Measurements from ENCODE around the gene TFPT. TPM values are rescaled to one million over a fixed set of nuclear protein-coding genes. Genes with fewer than 3 reads are reported as not detected.

TFPT gene
- polyA plus RNA-seq (ENCODE audit: insufficient read length in 12 of 12) = 10 to 100 TPM in 11 of 12 donors, not detected in 1; 10.6 to 16.6 (median 12.5) TPM
- long read RNA-seq, donor 1, transcript TFPT-203 (6 exons, 1,205 nt) = major isoform, 10 of 42 reads
- long read RNA-seq, donor 1, partial matches to known transcripts = 32 of 42 reads
- long read RNA-seq, donor 1, other reads (novel, unspliced or antisense) = 0 of 42 reads
- long read RNA-seq, donor 2, transcript TFPT-203 (6 exons, 1,205 nt) = major isoform, 5 of 107 reads
- long read RNA-seq, donor 2, partial matches to known transcripts = 92 of 107 reads
- long read RNA-seq, donor 2, other reads (novel, unspliced or antisense) = 10 of 107 reads
- long read RNA-seq, donor 3, partial matches to known transcripts = 0 of 1 reads
- long read RNA-seq, donor 3, other reads (novel, unspliced or antisense) = 0 of 1 reads
- long read RNA-seq, donor 4 = 0 reads
- long read RNA-seq, donor 5, transcript TFPT-203 (6 exons, 1,205 nt) = major isoform, 8 of 66 reads
- long read RNA-seq, donor 5, partial matches to known transcripts = 34 of 66 reads
- long read RNA-seq, donor 5, other reads (novel, unspliced or antisense) = 24 of 66 reads
- long read RNA-seq, donor 6, partial matches to known transcripts = 0 of 2 reads
- long read RNA-seq, donor 6, other reads (novel, unspliced or antisense) = 0 of 2 reads
- long read RNA-seq, donor 7, partial matches to known transcripts = 0 of 1 reads
- long read RNA-seq, donor 7, other reads (novel, unspliced or antisense) = 0 of 1 reads
- long read RNA-seq, donor 8, transcript TFPT-203 (6 exons, 1,205 nt) = major isoform, 6 of 7 reads
- long read RNA-seq, donor 8, partial matches to known transcripts = 0 of 7 reads
- long read RNA-seq, donor 8, other reads (novel, unspliced or antisense) = 0 of 7 reads
- long read RNA-seq, donor 9, partial matches to known transcripts = 0 of 3 reads
- long read RNA-seq, donor 9, other reads (novel, unspliced or antisense) = 0 of 3 reads
- long read RNA-seq, donor 10, transcript TFPT-203 (6 exons, 1,205 nt) = major isoform, 7 of 7 reads
- long read RNA-seq, donor 10, partial matches to known transcripts = 0 of 7 reads
- long read RNA-seq, donor 10, other reads (novel, unspliced or antisense) = 0 of 7 reads
- long read RNA-seq, donor 11, transcript TFPT-203 (6 exons, 1,205 nt) = major isoform, 8 of 8 reads
- long read RNA-seq, donor 11, partial matches to known transcripts = 0 of 8 reads
- long read RNA-seq, donor 11, other reads (novel, unspliced or antisense) = 0 of 8 reads

GRCh38 chr19:54115109-54116063, at the start of gene TFPT, which contains the start of gene PRPF31:
Gene TFPT (minus strand): TSS chr19:54115657. CDS start chr19:54115269, 388 bp downstream.
Gene PRPF31 (plus strand): TSS chr19:54115754. CDS start chr19:54118279, 2,525 bp downstream.
- DNase-seq = peak; percentile 98

GRCh38 chr19:54165222-54165621, 49.8 kb upstream of the TFPT start:
- DNase-seq = no peak

GRCh38 chr19:54164369-54165068, 49.1 kb upstream of the TFPT start:
- DNase-seq = no peak

GRCh38 chr19:54162884-54163283, 47.4 kb upstream of the TFPT start:
- no peak for DNase-seq

- DNase-seq = peak; percentile 72
Measured at GRCh38 chr19:54162241-54162805, 46.9 kb upstream of the TFPT start.

- DNase-seq = no peak
Measured at GRCh38 chr19:54160854-54161253, 45.4 kb upstream of the TFPT start.

GRCh38 chr19:54160182-54160811, 44.8 kb upstream of the TFPT start:
- peak; percentile 35 for DNase-seq

GRCh38 chr19:54159352-54160181, 44.1 kb upstream of the TFPT start, which contains the start of gene LENG1:
Gene LENG1 (minus strand): TSS chr19:54159721. CDS start chr19:54159695, 26 bp downstream.
- peak; percentile 100 for DNase-seq

- no peak for DNase-seq
Measured at GRCh38 chr19:54158812-54159351, 43.4 kb upstream of the TFPT start.

- no peak for DNase-seq
Measured at GRCh38 chr19:54156953-54157352, 41.5 kb upstream of the TFPT start.

- DNase-seq = no peak
Measured at GRCh38 chr19:54156490-54156889, 41.0 kb upstream of the TFPT start.

- DNase-seq = no peak
Measured at GRCh38 chr19:54155694-54156093, 40.2 kb upstream of the TFPT start.

- DNase-seq = no peak
Measured at GRCh38 chr19:54154603-54155345, 39.3 kb upstream of the TFPT start.

GRCh38 chr19:54153731-54154326, 38.4 kb upstream of the TFPT start:
- DNase-seq = no peak

GRCh38 chr19:54152878-54153524, 37.5 kb upstream of the TFPT start:
- no peak for DNase-seq

GRCh38 chr19:54152267-54152666, 36.8 kb upstream of the TFPT start:
- no peak for DNase-seq
